Hepatocyte (in vitro differentiated cells): ENCODE results near the gene KCNJ4.

Source experiments
- CTCF ChIP-seq: fragments of 200-600 bp; sonication (generic); IDR thresholded peaks from 2 replicates; pipeline ENCODE4 v1.5.1; 2016; ENCODE audit warnings: antibody characterized with exemption, mild to moderate bottlenecking; ENCODE audit not compliant: poor library complexity
- EZH2 ChIP-seq: fragments of 200-600 bp; sonication (generic); IDR thresholded peaks from 2 replicates; pipeline ENCODE4 v1.6.1; 2016; ENCODE audit warnings: antibody characterized with exemption, mild to moderate bottlenecking, borderline replicate concordance
- EZH2phosphoT487 ChIP-seq: fragments of 200-600 bp; sonication (generic); IDR thresholded peaks from one replicate; pipeline ENCODE4 v1.6.1; 2018; ENCODE audit warnings: antibody characterized with exemption, mild to moderate bottlenecking, low read depth, moderate library complexity; ENCODE audit not compliant: unreplicated experiment, severe bottlenecking

GRCh38 chr22:38402204-38402603, 52.8 kb downstream of the KCNJ4 start:
- TF ChIP-seq EZH2: no peak
- no peak for TF ChIP-seq CTCF
- TF ChIP-seq EZH2phosphoT487: no peak
